NAMALWA (cell line): Measurements from ENCODE around the gene TMPRSS2.

Experiments
- DNase-seq: peaks from one replicate; pipeline ENCODE4 v3.0.0-alpha.2; 2015; ENCODE audit warnings: low spot score

The TMPRSS2 gene

DNA sequence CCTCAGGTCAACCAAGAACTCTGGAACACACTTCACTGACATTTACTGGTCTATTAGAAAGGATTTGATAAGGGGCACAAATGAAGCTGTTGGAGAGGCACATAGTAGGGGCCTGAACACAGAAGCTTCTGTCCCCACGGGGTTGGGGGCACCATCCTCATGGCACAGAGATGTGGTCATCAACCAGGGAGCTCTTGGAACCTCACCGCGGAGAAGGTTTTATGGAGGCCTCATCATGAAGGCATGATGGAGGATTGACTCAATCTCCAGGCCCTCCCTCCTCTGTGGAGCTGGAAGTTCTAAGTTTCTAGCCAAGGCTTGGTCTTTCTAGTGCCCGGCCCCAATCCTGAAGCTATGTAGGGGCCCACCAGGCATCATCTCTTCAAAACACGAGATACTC is 58.3 kb downstream of the TMPRSS2 start:
- DNase-seq = no peak

DNA sequence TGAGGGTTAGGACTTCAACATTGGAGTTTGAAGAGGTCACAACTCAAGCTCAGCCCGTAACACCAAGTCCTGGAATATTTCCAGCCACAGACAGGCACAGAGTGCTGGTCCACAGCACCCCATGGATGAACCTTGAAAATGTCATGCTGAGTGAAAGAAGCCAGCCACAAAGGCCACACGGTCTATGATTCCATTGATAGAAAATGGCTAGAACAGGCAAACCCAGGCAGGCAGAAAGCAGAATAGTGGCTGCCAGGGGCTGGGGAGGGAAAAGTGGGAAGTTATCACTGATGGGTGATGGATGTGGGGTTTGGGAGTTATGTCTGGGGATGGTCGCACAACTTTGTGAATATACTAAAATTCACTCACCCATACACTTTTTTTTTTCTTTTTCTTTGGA is 60.6 kb downstream of the TMPRSS2 start:
- no peak for DNase-seq

DNA sequence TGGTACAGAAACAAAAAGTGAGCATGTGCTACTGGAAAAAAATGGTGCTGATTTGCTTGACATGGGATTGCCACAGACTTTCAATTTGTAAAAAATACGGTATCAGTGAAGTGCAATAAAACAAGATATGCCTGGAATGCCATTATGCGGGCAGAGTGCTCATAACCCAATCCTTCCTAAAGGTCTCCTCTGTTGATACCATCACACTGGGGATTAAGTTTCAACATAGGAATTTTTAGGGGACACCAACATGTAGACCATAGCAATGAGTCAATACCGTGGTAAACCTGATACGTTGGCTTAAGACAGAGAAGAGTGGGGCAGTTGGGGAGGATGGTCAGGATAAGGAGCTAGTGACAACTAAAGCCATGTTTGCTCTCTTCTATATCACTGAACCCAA is 61.4 kb downstream of the TMPRSS2 start:
- no peak for DNase-seq

DNA sequence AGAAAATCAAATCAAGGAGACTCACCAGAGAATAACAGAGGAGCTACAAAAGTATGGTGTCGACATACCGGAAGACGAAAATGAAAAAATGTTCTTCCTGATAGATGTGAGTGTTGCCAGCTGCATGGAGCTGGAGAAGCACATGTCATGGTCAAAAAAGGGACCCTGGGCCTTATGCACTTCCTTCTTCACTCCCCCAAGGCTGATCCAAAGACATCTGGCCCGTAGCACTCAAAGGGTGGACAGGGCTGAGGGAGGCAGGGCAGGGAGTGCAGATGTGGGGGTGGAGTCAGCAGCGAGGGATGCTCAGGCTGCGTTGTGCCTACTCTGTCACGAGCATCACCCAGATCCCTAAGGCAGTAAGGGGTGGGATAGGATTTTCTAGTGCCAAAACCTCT is 62.5 kb downstream of the TMPRSS2 start:
- no peak for DNase-seq

DNA sequence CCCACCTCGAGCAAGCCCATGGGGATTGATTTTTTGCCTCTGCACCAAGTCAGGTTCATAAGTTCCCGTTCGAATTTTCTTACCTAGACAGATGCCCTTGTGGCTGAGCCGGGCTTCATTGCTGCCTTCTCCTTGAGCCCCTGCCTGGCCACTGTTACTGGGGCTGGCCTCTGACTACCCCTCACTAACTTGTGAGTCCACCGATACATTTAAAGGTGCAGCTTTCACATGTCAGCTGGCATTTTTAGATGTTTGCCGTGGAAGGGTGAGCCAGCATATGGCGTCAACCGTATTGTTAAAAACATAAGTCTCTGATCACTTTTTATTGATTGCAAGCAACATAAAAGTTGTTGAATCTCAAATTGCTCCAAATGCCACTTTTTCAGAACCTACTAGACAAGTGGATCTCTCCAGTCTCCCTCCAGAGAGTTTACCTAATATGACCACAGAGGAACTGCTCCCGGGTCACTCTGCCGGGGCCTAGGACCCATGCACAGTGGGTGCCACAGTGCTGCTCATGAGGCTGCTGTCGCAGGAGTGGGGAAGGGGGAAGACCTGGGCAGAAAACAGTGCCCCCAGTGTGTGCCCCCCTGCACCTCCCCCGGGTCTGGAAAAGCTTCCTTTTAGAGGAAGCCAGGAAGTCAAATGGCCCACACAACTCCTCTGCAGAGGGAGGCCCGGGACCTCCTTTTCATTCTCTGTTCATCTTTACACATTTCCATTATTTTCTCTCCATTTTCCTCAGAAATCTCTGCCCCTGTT is 63.1 kb downstream of the TMPRSS2 start:
- no peak for DNase-seq

DNA sequence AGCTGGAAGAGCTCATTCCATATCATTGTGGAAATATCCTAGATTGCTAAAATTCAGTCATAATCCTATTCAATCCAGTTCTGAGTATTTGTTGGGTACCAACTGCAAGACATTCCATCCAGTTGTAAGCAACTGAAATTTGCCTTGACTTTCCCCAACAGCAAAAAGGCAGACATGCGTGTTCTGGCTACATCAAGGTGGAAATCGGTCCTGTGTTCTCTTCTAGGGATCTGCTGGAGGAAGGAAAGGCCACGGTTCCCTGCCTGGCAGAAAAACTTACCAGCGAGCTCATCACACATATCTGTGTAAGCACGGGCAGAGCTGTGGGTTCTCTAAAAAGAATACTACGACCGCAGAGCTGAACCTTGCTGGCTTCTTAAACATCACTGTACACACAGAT is 64.4 kb downstream of the TMPRSS2 start:
- no peak for DNase-seq

DNA sequence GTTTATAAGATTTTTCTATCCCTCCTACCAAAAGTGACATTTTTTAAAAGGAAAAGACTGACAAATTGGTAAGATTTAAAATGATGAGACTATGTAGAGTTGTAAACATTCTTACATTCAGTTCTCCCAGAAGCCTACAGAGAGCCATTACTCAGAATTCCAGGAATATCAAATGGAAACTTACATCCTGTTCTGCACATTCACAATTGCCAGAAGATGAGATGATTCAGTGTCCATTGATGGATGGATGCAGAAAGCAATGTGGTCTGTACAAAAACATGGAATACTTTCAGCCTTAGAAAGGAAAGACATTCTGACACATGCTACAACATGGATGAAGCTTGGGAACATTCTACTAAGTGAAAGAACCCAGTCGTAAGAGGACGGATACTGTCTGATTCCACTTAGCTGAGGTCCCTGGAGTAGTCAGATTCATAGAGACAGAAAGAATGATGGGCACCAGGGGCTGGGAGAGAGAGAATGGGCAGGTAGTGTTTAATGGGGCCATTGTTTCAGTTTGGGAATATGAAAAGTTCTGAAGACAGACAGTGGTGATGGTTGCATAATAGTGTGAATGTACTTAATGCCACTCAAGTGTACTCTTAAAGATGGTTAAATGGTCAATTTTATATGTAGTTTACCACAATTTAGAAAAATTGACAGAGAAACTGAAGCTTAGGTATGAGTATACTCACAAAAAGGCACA is 65.3 kb downstream of the TMPRSS2 start:
- DNase-seq = no peak

DNA sequence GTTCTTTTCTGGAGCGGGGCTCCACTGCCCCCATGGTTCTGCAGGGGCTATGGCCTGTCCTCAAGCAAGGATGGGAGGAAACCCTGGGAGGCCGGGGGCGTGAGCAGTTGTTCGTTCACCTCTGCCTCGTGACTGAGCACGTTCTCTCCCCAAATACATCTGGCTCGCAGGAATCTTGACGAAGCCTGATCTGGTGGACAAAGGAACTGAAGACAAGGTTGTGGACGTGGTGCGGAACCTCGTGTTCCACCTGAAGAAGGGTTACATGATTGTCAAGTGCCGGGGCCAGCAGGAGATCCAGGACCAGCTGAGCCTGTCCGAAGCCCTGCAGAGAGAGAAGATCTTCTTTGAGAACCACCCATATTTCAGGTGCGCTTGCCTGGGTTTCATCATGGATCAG is 66.4 kb downstream of the TMPRSS2 start:
- DNase-seq = no peak

DNA sequence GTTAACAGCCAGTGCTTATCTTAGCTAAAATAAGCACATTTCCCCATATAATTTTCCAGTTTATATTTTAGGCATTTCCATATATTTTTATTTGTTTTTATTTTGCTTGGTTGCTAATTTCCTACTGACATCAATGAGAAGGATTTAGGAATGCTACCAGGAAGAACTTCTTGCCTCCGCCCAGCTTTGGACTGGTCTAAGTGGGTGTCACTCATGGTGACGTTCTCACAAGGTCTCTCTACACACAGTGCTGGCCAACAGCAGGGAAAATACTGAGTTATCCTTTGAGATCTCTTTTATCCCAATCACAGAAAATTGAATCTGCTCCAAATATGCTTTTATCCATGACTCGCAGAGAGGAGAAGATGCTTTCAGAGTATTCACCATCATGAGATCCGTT is 68.7 kb downstream of the TMPRSS2 start:
- no peak for DNase-seq

DNA sequence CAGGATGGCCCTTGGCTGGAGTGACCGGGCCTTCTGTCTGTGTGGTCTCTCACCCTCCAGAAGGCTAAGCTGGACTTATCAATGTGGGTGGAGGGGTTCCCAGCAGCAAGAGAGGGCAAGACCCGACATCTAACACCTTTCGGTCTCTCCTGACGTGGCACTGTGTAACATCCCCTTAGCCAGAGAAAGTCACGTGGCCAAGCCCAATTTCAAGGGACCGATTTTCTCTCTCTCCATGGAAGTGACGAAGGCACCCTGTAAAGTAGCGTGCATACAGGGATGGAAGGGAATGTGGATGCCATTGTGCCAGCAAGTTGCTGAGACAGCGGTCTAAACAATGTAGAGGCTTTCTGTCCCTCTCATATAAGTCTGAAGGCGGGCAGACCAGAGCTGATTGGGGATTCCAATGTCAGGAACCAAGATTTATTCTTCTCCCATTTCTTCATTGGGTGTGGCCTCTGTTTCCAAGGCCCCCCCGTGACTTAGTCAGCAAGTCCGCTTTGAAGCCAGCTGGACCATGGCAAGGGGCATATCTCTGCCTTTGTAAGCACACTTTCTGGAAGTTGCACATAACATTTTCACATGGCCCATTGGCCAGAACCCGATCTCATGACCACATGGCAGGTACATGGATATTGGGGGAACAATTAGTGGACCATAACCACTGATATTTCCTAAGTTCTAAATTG is 69.4 kb downstream of the TMPRSS2 start:
- no peak for DNase-seq

DNA sequence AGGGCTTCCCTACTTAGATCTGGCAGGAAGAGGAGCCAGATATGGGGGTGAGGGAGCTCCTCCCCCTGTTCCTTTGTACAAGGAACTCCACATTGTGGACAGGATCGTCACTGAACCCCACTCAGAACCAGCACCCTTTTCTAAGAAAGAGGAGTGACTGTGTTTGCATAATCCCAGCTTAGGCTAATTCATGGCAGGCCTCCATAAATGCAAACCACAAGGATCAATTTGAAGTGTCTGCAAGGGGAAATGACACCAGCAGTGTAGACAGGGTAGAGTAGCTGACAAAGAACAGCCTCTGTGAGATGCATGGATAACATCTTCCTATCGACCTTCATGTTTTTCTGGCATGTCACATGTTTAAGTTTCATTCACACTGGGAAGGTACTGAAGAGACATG is 70.2 kb downstream of the TMPRSS2 start:
- DNase-seq = no peak

DNA sequence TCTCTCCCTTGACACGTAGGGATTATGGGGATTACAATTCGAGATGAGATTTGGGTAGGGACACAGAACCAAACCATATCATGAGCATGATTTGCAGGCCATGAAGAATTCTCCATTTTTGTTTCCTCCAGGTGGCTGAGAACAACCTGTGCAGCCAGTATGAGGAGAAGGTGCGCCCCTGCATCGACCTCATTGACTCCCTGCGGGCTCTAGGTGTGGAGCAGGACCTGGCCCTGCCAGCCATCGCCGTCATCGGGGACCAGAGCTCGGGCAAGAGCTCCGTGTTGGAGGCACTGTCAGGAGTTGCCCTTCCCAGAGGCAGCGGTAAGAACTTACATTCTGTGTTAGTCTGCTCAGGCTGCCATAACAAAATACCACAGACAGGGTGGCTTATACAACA is 72.3 kb downstream of the TMPRSS2 start:
- DNase-seq = no peak

DNA sequence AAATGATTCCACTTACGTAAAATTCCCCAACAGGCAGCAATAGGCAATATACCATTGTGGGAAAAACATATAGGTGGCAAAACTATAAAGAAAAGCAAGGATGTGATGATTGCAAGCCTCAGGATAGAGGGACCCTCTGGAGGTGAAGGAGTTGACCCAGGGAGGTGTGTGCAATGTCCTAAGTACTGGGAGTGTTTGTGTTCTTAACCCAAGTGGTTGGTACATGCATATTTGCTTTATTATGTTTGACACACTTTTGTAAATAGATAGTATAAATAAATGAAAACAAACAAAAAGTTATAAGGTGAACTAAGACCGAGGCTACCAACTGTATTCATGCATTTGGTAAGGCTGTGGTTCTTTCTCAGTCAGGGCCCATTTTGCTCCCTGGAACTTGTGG is 74.4 kb downstream of the TMPRSS2 start:
- no peak for DNase-seq

DNA sequence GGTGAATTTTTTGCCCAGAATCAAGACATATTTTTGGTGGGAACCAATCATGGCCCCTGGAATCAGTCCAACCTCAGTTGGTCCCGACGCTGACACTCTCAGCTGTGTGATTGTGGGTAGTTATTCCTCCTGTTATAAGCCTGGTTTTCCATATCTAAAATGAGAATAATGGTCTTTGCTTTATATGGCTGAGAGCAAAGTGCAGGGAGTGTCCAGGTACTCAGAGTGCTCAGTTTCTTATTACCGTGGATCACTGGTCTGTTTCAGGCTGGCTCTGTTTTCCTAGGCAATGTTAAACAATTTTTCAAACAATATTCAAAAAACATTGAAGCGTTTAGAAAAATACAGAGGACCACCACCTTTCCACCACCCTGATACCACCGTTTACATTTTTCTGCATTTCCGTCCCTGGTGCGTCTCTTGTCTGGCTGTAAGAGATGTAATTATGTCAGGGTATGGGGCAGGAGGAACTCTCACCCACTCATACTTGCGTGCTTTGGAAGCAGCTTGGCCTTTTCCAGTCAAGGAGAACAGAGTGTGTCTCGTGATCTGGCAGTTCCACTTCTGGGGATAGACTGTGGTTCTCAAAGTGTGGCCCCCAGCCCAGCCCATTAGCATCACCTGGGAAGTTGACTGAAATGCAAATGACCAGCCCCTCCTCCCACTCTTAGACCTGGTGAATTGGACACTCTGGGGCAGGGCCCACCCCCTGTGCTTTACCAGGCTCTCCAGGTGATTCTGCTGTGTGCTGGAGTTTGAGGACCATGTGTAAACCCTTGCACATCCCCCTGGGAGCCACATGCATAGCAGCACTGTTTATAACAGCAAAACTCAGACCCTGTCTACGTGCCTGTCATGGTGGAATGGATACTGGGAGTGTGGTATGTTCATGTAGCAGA is 75.1 kb downstream of the TMPRSS2 start:
- DNase-seq = no peak

DNA sequence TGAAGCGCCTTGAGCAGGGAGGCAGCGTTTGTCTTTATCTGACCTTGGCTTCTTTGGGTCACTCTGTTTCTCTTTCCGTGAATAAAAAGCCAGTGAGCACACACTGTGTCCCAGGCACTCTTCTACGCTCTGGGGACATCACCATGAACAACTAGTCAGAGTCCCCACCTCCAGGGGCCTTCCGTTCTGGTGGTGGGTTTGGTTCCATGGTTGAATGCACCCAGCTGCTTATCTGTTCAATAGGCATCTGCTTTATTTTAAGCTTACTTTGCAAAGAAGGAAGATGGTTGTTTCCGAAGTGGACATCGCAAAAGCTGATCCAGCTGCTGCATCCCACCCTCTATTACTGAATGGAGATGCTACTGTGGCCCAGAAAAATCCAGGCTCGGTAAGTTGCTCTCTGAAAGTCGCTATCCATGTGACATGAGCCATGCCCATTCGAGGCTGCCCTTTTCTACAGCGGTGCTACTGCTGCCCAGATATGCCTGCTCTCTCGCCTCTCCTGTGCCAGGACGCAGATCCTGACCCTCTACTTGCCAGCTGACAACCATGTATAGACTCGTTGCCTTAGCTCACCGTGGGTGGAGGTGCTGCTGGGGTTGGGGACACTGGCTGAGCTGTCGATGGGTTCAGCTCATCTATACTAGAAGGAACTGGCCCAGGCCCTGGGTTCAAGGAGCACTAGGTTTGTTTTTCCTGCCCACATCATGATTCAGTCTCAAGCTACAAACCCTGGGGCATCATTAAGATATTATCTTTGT is 76.0 kb downstream of the TMPRSS2 start:
- peak; percentile 76 for DNase-seq

DNA sequence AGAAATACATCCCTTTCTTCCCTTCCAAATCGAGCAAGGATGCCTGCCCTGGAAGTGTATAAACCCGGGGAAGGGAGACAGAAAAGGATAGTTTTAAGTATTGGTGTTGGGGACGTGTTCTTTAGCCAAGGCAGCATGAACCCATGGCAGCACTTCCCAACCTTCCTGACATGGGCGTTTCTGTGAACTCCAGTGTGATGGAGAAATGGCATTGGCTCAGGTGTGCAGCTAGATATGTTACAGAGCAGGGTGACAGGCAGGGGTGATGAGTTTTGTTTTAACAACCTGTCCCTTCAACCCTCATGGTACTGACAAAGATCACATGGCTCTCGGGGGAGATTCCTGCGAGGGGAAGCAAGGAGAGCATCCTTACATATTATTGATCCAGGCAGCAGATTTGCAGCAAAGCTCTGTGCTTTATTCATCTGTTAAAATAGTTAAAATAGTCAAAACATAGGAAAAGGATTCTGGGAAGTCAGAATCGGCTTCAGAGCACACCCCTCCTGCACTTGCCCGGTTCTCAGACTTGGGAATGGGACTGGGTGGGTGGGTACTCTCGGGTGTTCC is 78.0 kb downstream of the TMPRSS2 start:
- DNase-seq = no peak

DNA sequence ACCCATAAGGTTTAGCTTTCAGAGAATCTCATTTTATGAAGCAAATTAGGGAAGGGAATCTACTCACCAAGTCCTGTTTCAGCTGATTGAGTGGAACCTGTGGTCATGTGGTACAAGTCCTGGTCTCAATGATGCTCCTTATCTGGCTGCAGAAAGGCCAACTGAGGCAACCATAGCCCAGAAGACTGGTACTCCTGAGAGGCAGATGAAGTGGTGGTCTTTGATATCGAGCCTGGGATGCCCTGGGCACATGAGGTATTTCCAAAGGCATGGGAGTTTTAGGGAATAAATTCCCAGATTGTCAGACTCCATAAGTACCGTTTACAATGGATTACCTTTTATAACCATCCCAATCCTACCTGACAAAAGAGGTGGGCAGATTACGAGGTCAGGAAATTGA is 78.7 kb downstream of the TMPRSS2 start:
- no peak for DNase-seq

DNA sequence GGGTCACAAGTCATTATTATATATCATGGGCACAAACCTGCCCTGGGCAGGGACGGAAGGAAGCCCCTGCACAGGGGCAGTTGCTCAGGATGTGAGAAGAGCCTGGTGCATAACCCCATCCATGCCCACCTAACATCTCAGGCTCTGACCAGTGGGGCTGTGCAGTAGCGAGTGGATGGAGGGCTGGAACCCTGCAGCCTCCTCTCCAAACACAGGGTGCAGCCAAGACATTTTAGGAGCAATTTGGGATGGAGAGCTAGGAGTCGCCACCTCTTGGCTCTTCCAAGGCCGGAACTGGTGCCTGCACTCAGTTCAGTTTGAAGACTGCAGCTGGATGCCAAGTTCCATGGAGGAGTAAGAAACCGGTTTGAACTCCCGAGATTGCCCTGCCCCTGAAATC is 79.1 kb downstream of the TMPRSS2 start:
- no peak for DNase-seq

DNA sequence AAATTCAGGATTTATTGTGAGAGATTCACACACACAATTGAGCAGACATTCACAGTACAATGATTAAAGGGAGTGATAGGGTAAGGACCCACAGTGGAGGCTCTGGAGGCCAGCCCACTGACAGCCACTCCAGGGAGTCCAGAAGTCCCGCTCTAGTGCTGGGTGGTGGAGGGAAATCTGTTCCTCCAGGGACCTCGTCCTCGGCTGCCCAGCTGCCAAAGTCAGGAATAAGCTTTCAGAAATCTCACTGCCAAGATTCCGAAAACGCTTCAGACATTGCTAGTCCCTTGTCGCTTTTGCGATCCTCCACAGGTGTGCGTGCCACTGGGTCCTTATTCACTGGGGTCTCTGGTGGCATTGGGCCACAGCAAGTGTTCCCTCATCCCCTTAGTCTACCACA is 79.6 kb downstream of the TMPRSS2 start:
- no peak for DNase-seq

DNA sequence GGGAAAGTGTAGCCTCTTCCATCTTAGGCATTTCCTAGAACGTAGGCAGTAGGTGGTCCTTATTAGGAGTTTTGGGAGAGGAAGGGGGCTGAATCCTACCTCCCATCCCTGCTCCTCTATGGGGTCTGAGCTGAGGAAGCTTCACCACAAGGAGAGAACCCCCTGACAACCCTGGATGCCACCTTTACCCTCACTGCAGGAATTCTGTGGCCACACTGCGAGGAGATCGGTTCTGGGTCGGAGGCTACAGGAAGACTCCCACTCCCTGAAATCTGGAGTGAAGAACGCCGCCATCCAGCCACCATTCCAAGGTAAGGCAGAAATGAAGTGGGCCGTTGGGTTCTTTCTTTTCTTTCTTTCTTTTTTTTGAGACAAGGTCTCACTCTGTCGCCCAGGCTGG is 80.4 kb downstream of the TMPRSS2 start:
- DNase-seq = no peak
